Measurements from ENCODE around the gene SAMD11. TPM values are rescaled to one million over a fixed set of nuclear protein-coding genes. Genes with fewer than 3 reads are reported as not detected.
A peak's percentile ranks its signal among the peaks of the same experiment; 100 is the strongest.

SAMD11 gene
- total RNA-seq, 1 donor from 2014 or later = 19.5 TPM

DNA sequence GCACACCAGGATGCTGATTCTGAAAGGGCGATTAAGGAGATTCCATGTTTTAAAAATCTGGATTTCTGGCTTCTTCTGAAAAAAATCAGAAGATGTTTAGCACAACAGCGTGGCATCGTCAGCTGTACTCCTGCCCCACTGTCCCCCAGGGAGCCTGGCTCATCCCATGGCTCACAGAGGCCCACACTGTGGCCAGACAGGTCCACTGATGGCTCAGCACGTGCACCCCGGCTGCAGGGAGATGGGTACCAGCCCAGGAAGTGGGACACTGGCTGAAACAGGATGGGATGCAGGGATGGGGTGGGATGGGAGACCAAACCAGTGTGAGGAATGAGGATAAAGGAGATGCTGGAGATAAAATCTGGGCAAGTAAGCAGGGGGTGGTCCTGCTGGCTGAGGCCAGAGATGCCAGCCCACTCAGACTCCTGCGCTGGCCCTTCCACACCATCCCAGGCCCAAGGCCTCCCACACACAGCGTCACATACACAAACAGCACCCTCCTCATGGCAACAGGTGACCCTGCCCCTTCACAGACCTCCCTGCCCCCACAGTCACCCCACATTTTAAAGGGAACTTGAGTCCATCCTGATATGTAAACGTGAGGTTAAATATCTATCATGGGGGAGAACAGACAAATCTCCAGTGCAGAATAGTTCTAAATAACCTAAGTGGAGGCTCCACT is 23.9 kb upstream of the SAMD11 start:
- TF ChIP-seq CTCF (IDR thresholded peaks at IDR 0.05) = no peak
- H3K27ac Mint-ChIP-seq (ENCODE audit: unreplicated experiment) = no peak overlapping the region
- H3K4me3 Mint-ChIP-seq (ENCODE audit: unreplicated experiment) = no peak overlapping the region
- peaks cover 1% of the 10 kb centered on the region for H3K4me1 Mint-ChIP-seq (ENCODE audit: unreplicated experiment)
- DNase-seq (ENCODE audit: extremely low spot score, unreplicated experiment) = no peak
- H3K9me3 Mint-ChIP-seq (ENCODE audit: unreplicated experiment) = no peaks in the 10 kb centered on the region
- peaks cover 50% of the 10 kb centered on the region for H3K27me3 Mint-ChIP-seq (ENCODE audit: unreplicated experiment)
- H3K36me3 Mint-ChIP-seq (ENCODE audit: unreplicated experiment) = no peaks in the 10 kb centered on the region

DNA sequence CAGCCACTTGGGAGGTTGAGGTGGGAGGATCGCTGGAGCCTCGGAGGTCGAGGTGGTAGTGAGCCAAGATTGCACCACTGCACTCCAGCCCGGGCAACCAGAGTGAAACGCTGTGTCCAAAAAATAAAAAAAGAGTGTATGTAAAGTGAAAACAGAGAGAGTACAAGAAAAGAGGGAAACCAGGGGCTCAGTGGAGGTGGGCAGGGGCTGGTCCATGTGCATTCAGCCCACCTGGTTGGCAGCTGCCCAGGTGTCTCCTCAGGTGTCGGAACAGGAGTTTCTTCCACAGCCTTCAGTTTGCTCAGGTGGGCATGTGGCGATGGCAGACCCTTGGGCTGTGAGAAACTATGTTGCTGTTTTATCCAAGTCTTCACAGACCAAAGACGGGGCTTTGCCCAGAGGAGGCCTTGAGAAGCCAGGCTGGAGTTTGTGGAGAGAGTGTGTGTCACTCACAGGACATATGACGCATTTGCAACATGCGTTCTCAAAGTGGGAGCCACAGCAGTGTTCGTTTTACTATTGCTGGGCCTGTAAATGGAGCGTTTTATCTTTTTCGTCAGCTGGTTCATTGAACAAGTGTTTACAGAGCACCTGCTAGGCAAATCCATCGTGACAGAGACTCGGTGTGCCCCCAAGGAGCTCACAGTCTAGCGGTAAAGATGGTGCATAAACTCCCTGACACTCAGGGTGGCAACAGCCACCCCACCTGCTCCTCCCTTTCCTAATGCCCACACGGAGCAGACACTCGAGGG is 22.4 kb upstream of the SAMD11 start:
- Mint-ChIP-seq H3K36me3 (ENCODE audit: unreplicated experiment) (no peaks in the 10 kb centered on the region), H3K4me1 (ENCODE audit: unreplicated experiment) (peaks cover 14% of the 10 kb centered on the region), H3K9me3 (ENCODE audit: unreplicated experiment) (no peaks in the 10 kb centered on the region), H3K4me3 (ENCODE audit: unreplicated experiment) (no peak overlapping the region), H3K27me3 (ENCODE audit: unreplicated experiment) (peaks cover 39% of the 10 kb centered on the region), H3K27ac (ENCODE audit: unreplicated experiment) (no peak overlapping the region)
- DNase-seq (ENCODE audit: extremely low spot score, unreplicated experiment) = no peak
- no peak for TF ChIP-seq CTCF (IDR thresholded peaks at IDR 0.05)

DNA sequence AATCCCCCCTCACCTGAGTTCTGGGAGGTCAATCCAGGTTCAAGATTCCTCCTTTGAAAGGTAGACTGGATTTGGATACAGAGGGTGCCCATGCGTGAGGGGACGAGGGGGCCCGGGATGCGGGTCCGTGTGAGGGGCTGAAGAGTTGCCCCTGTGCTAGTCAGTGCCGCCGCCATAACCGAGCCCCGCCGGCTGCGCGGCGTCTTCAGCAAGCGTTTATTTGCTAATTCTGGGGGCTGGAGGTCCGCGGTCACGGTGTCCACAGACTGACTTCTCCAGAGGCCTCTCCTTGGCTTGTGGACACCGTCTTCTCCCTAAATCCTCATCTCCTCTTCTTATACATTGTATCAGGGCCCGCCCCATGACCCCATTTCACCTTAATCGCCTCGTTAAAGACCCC is 20.9 kb upstream of the SAMD11 start:
- no peak for TF ChIP-seq CTCF (IDR thresholded peaks at IDR 0.05)
- DNase-seq (ENCODE audit: extremely low spot score, unreplicated experiment) = no peak
- Mint-ChIP-seq H3K4me3 (ENCODE audit: unreplicated experiment) (no peak overlapping the region), H3K27me3 (ENCODE audit: unreplicated experiment) (peaks cover 23% of the 10 kb centered on the region), H3K4me1 (ENCODE audit: unreplicated experiment) (peaks cover 25% of the 10 kb centered on the region), H3K36me3 (ENCODE audit: unreplicated experiment) (no peaks in the 10 kb centered on the region), H3K27ac (ENCODE audit: unreplicated experiment) (no peak overlapping the region), H3K9me3 (ENCODE audit: unreplicated experiment) (no peaks in the 10 kb centered on the region)

DNA sequence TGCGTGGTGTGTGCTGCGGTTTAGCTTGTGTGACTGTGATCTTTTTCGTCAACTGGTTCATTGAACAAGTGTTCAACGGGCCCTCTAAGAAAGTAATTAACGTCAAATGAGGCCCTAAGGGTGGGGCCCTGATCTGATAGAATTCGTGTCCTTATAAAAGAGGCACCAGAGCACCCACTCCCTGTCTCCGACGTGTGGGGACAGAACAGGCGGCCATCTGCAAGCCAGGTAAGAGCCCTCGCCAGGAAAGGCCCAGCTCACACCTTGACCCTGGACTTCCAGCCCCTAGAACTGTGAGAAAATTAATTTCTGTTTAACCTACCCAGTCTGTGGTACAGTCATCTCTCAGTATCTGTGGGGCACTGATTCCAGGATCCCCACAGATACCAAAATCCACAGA is 20.4 kb upstream of the SAMD11 start:
- Mint-ChIP-seq H3K36me3 (ENCODE audit: unreplicated experiment) (no peaks in the 10 kb centered on the region), H3K27ac (ENCODE audit: unreplicated experiment) (no peak overlapping the region), H3K27me3 (ENCODE audit: unreplicated experiment) (peaks cover 18% of the 10 kb centered on the region), H3K9me3 (ENCODE audit: unreplicated experiment) (no peaks in the 10 kb centered on the region), H3K4me1 (ENCODE audit: unreplicated experiment) (peaks cover 25% of the 10 kb centered on the region), H3K4me3 (ENCODE audit: unreplicated experiment) (peak overlapping the region; percentile 47)
- DNase-seq (ENCODE audit: extremely low spot score, unreplicated experiment) = no peak
- no peak for TF ChIP-seq CTCF (IDR thresholded peaks at IDR 0.05)

GRCh38 chr1:903721-904271 is 19.9 kb upstream of the SAMD11 start:
- DNase-seq (ENCODE audit: extremely low spot score, unreplicated experiment) = peak; percentile 84
- Mint-ChIP-seq H3K4me1 (ENCODE audit: unreplicated experiment) (peaks cover 25% of the 10 kb centered on the region), H3K36me3 (ENCODE audit: unreplicated experiment) (no peaks in the 10 kb centered on the region), H3K4me3 (ENCODE audit: unreplicated experiment) (peak overlapping the region; percentile 47), H3K27me3 (ENCODE audit: unreplicated experiment) (peaks cover 14% of the 10 kb centered on the region), H3K27ac (ENCODE audit: unreplicated experiment) (no peak overlapping the region), H3K9me3 (ENCODE audit: unreplicated experiment) (no peaks in the 10 kb centered on the region)
- no peak for TF ChIP-seq CTCF (IDR thresholded peaks at IDR 0.05)

Data from osteocyte (in vitro differentiated cells).